GM18502 (cell line): ENCODE data around the gene DBH.

Source experiments
- ATAC-seq: cut with Tn5 transposase; IDR thresholded peaks from one replicate; pipeline ENCODE4 v1.9.1; 2021; ENCODE audit warnings: mild to moderate bottlenecking; ENCODE audit not compliant: unreplicated experiment, poor library complexity

Gene DBH

GRCh38 chr9:133635533-133636531 lies at the start of gene DBH:
DBH (plus strand) TSS chr9:133636363; CDS start chr9:133636372, 9 bp downstream.
- no peak for ATAC-seq

DNA sequence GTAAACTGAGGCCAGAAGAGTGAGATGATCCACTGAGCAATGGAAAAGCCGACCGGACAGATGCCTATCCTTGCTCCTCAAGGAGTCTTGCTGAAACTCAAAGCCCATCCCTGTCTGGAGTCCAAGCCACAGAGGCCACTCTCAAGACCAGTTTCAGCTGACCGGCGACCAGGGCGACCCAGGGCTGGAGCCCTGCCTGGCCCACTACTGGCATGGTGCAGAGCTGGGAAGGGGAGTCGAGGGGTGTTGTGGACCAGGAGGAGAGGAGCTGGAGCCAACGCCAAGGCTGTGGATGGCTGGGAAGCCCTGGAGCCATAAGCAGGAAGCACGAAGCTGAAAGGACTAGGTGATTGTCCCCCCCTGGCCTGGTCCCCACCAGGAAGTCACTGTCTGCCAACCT lies 49.1 kb upstream of the DBH start:
- ATAC-seq, result no peak

DNA sequence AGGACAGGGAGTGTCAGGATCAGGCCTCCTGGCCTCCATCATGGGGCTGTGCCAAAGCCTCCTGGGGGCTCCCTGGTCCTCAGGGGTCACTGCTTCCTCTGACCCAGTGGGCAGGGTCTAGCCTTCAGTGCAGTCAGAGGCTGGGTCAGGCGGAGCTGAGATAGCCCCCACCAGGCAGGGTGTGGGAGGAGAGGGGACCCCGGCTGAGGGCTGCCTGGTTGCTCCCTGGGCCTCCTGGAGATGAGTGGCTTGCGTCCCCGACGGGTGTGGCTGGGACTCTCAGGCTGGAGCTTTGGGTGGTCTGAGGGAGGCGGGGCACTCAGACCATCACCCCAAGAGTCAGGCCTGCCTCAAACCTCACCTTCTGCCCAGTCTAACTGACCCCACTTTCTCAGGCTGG lies 48.7 kb upstream of the DBH start:
- no peak for ATAC-seq

- ATAC-seq, result no peak
Observed at GRCh38 chr9:133589454-133590227, 46.5 kb upstream of the DBH start.

DNA sequence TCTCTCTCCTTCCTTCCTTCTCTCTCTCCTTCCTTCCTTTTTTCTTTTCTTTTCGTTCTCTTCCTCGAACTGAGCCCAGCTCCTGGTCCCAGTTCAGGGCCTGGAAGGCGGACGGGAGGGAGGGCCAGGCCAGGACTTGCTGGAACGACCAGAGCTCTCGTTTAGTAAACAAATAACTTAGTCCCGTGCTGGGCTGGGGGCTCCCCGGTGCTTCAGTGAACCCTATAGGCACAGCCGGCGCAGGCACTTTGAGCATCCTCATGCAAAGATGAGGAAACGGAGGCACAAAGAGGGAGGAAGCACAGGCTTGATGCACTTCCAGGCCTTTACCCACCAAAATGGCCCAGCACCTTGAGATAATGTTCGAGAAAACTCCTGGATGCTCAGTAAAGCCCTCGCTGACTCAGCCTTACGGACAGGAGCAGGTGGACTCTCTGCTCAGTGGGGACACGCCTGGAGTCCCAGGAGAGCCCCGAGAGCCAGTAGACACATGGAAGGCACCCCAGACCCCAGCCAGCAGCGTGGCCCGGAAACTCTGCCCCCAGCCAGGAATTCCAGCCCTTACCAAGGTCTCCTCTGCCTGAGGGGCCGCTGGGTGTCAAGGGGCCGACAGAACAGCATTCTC lies 45.8 kb upstream of the DBH start:
- no peak for ATAC-seq

DNA sequence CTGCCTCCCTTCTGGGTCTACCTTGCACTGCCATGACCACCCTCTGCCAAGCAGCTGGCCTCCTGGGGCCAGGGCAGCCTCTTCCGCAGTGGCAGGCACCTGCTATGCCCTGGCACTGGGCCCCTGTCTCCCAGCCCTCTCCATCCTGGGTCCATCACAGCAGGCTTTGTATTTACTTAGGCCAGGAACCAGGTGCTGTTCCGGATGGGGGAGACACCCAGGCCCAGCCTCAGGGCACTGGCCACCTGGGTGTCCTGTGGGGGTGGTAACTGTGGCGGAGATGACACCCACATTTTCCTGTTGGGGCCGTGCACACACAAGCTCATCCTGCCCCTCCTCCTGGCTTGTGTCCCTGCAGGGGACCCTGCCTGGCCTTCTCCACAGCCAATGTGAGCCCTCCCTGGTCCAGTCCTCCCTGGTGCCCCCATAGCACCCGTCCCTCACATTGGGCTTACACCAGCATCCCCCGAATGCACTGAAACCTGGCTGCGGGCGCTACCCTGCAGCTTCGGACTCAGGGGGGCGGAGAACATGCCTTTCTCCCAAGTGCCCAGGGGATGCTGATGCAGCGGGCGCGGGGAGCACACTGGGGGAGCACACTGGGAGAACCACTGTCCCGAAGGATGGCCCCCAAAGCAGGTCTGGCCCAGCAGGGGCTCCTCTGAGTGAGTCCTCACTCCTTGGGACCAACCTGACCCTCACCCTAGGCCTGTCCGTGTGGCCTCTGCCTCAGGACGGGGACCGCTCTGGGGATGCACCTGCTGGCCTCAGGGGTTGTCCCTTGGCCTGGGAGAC lies 44.9 kb upstream of the DBH start:
- ATAC-seq, result no peak

GRCh38 chr9:133591985-133592384 lies 44.2 kb upstream of the DBH start:
- no peak for ATAC-seq

DNA sequence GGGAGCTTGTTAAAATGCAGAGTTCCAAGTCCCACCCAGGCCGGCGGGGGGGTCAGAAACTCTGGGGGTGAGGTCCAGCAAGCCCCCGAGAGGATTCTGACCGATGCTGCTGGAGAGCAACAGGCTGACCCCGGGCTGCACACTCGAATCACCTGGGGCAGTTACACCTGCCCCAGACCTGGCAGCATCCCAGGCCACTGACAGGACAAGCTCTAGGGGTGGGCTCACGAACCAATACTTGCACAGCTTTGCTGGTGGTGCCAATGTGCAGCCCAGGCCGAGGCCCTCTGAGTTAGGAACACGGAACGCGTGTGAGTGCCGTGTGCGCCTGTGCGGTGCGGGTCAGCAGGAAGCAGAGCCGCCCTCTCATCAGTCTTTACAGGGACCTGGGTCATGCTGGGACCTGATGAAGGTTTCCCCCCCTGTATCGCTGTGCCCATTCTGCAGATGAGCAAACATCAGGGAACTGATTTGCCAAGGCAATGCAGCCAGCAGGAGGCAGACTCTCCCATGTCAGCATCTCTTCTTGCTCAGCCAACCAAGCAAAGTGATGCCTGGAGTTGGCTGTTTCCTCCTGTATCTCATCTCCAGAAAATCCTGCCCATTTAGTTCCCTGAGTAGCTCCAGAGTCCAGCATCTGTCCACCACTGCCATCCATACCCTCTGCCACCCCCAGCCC lies 43.3 kb upstream of the DBH start:
- ATAC-seq, result no peak

DNA sequence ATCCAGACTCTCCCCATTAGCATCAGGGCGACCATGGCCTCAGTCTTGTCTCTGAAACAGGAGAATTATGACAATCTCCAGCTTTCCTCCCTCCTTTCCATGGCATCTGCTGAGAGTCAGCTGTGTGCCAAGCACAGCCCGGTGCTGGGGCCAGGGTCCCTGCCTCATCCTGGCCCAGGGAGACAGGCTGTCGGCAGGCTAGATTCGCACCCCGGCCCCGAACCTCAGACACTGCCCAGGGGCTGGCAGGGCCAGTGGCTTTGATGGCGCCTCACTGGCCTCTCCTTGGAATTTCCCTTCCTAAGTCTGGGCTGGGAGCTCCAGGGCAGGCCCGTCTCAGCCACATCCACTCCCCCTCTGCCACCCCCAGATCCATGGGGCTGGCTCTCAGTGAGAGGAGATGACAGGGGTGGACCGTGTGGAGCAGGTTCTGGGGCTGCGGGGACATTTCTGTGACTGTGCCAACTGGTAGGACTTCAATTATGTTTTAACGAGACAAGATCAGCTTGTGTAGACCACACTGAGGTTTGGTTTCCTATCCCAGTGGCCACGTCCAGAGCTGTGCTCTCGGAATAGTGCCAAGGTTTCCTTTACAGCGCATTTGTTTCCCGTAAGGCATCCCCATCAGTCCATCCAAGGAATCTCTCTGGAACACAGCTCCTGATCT lies 42.4 kb upstream of the DBH start:
- no peak for ATAC-seq

GRCh38 chr9:133594310-133594709 lies 41.9 kb upstream of the DBH start:
- no peak for ATAC-seq

DNA sequence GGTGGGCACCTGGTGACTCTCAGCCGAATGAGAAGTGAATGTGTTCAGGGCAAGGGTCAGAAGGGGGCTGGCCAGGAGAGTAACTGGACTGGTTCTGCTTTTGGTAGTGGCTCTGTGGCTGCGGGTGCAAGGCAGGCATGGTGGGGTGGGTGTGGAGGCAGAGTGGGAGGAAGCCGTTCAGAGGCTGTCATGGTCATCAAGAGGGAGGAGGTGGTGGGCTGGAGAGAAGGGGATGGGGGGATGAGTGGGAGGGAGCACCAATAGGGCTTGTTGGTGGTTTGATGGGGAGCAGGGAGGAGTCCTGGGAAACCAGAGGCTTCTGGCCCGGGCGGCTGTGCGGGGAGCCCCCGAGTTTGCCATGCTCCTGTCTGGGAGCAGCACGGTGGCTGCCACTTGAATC lies 40.3 kb upstream of the DBH start:
- no peak for ATAC-seq

- ATAC-seq, result no peak
Observed at GRCh38 chr9:133597316-133597957, 38.7 kb upstream of the DBH start.

DNA sequence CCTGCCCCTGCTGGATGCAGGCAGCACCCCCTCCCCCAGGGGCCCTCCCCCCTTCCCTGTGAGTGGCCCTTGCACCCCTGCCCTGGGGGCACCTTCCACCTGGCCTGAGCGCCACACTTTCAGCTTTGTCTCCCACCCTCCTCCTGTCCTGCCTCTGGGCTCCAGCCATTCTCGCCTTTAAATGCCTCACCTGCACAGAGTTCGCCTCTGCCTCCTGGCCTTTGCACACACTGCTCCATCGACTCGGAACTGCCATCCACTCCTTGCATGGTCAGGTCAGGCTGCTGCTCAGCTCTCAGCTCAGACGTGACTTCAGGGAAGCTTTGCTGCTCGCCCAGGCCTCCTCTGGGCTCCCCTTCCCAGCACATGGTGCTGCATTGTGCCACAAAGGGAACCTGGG lies 37.2 kb upstream of the DBH start:
- no peak for ATAC-seq

DNA sequence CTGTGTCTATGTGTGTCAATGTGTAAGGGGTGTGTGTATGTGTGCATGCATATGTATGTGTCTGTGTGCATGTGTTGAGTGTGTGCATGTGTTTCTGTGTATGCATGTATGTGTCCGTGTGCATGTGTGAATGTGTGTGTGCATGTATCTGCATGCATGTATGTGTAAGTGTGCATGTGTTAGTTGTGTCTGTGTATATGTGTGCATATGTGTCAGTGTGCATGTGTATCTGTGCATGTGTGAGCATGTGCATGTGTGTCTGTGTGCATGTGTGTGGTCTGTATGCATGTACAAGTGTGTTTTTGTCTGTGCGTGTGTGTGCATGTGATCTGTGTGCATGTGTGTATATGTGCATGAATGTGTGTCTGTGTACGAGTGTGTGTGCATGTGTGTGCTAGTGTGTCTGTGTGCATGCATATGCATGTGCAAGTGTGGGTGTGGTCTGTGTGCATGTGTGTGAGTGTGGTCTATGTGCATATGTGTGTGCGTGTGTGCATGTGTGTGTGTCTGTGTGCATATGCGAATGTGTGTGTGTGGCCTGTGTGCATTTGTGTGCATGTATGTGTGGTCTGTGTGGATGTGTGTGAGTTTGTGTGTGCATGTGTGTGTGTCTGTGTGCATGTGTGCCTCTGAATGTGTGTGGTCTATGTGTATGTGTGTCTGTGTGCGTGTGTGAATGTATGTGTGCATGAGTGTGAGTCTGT lies 36.5 kb upstream of the DBH start:
- ATAC-seq, result no peak

DNA sequence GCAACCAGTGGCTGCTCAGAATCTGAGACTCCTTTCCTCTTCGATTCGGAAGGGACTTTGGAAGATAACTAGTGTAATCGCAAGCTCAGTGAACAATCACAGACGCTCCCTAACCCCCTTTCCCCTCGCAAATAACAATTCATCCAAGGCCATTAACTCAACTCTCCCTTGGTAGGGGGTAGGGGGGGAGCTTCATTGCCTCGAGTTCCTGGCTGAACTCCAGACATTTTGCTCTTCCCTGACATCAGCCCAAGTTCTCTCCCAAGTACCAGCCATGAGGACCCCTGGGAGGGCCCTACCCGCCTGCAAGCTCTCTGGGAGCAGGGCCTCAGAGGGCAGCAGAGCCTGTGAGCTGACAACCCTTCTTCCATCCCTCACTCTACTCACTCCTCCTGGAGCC lies 35.4 kb upstream of the DBH start:
- no peak for ATAC-seq

DNA sequence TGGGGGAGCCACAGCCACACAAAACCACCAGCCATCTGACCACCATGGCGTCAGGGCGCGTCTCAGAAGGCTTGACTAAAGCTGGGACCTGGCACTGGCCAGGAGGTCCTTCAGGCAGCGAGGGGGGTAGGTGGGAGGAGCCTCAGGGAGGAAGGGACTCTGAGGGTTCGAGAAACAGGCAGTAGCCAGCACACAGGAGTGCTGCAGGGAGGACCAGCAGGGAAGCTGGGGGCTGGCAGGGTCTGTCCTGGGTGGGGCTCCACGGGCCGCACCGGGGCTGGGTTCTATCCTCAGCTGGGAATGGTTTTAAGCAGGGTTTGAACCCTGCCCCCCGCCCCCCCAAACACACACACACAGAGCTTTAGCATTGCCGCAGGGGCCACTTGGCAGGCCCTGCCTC lies 34.4 kb upstream of the DBH start:
- no peak for ATAC-seq

DNA sequence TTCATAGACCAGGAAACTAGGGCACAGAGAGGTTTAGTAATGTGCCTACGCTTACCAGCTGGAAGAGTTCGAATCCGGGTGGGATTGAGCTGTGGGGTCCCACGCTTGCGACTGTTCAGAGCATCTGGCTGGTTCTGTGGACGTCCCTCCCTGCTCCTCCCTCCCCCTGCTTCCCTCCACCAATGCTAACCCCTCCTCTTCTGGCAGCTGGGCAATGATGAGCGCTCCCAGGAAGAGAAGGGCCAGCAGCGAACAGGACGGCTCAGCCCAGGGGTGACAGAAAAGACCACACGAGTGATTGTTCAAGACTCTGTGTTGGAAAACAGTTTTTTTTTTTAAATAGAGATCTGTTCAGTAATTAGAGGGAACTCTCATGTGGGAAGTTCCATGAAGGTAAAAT lies 33.9 kb upstream of the DBH start:
- ATAC-seq, result no peak
